HUES48 (cell line): ENCODE data around the gene ETF1.

Experiments used
- H3K27ac ChIP-seq: one replicate; pipeline ENCODE4 v1.7.0; 2013; ENCODE audit warnings: low read depth, low read length, inconsistent platforms
- H3K27me3 ChIP-seq: 2 replicates; pipeline ENCODE4 v1.6.1; 2013; ENCODE audit warnings: mild to moderate bottlenecking, low read length; ENCODE audit not compliant: control insufficient read depth, insufficient read depth
- H3K36me3 ChIP-seq: 2 replicates; pipeline ENCODE4 v1.6.1; 2013; ENCODE audit warnings: low read length; ENCODE audit not compliant: control insufficient read depth, insufficient read depth
- H3K4me1 ChIP-seq: 2 replicates; pipeline ENCODE4 v1.6.1; 2013; ENCODE audit warnings: mild to moderate bottlenecking, low read length; ENCODE audit not compliant: control insufficient read depth, insufficient read depth
- H3K4me3 ChIP-seq: 2 replicates; pipeline ENCODE4 v1.5.1; 2013; ENCODE audit warnings: mild to moderate bottlenecking, low read depth, low read length
- H3K9ac ChIP-seq: 2 replicates; pipeline ENCODE4 v1.6.1; 2013; ENCODE audit warnings: mild to moderate bottlenecking, low read depth, low read length, moderate library complexity
- H3K9me3 ChIP-seq: 2 replicates; pipeline ENCODE4 v1.6.1; 2013; ENCODE audit warnings: low read length; ENCODE audit not compliant: control insufficient read depth, insufficient read depth

The ETF1 gene

GRCh38 chr5:138460032-138460693 lies 82.9 kb downstream of the ETF1 start:
- Histone ChIP-seq H3K4me1 (peaks cover 7% of the 10 kb centered on the region), H3K27me3 (no peaks in the 10 kb centered on the region), H3K9ac (no peak overlapping the region), H3K36me3 (no peaks in the 10 kb centered on the region), H3K4me3 (no peak overlapping the region), H3K9me3 (no peaks in the 10 kb centered on the region), H3K27ac (no peak overlapping the region)

GRCh38 chr5:138459311-138459933 lies 83.6 kb downstream of the ETF1 start:
- H3K9me3 ChIP-seq, result no peaks in the 10 kb centered on the region
- peaks cover 11% of the 10 kb centered on the region for H3K4me1 ChIP-seq
- no peak overlapping the region for H3K9ac ChIP-seq
- no peaks in the 10 kb centered on the region for H3K36me3 ChIP-seq
- no peak overlapping the region for H3K27ac ChIP-seq
- no peaks in the 10 kb centered on the region for H3K27me3 ChIP-seq
- no peak overlapping the region for H3K4me3 ChIP-seq

- Histone ChIP-seq H3K9ac (no peak overlapping the region), H3K27ac (no peak overlapping the region), H3K4me1 (peaks cover 11% of the 10 kb centered on the region), H3K9me3 (no peaks in the 10 kb centered on the region), H3K27me3 (no peaks in the 10 kb centered on the region), H3K36me3 (no peaks in the 10 kb centered on the region), H3K4me3 (no peak overlapping the region)
These were observed 84.2 kb downstream of the ETF1 start for GRCh38 chr5:138458856-138459255.

DNA sequence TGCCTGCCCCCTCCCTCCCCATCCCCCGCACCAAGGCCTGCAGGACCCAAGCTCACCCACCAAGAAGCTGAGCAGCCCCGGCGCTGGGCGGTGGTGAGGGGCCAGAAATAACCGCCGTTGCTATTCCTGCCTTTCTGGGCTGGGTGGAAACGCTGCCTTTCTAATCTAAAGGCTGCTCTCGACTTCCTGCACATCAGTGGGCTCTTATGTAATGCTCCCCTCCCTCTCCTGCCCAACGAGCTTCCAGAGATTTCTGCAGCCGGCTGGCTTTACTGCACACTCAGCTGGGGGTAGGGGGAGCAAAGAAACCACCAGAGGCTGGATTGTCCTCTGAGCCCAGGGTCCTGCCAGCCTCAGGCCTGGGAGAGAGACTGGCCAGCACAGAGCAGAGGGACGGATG lies 84.7 kb downstream of the ETF1 start:
- Histone ChIP-seq H3K27me3 (no peaks in the 10 kb centered on the region), H3K9me3 (no peaks in the 10 kb centered on the region), H3K4me3 (no peak overlapping the region), H3K9ac (no peak overlapping the region), H3K36me3 (no peaks in the 10 kb centered on the region), H3K4me1 (peaks cover 11% of the 10 kb centered on the region), H3K27ac (no peak overlapping the region)

DNA sequence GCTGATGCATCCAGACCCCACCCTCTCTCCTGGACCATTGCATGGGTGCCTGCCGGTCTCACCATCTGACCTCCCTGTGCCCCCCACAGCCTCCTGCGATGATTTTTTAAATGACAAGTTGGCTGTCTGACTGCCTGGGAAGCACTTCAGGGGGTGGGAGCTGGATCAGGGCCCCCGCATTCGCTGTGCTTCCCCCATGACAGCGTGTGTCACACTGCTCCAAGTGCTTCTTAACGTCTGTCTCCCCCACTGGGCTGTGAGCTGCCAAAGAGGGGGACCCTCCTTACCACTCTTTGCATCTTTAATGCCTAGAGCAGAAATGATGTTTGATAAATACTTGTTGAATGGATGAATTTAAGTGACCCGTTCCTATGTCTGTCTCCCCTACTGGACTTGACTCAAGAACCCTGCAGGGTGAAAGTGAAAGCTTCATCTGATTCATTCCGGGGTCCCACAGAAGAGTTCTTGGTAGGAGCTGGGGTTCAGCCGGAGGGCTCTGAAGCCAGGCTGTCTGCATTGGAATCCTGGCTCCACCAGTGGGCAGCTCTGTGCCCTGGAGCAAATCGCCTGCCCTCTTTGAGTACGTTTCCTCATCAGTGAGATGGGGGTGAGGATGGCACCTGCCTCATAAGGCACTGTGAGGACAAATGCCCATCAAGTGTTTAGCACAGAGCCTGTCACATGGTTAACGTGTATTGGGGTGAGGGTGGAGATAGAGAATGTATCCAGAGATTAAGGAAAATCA lies 85.3 kb downstream of the ETF1 start:
- Histone ChIP-seq H3K36me3 (no peaks in the 10 kb centered on the region), H3K9ac (no peak overlapping the region), H3K4me3 (no peak overlapping the region), H3K27ac (no peak overlapping the region), H3K27me3 (no peaks in the 10 kb centered on the region), H3K9me3 (no peaks in the 10 kb centered on the region), H3K4me1 (peaks cover 11% of the 10 kb centered on the region)
